Endothelial cell of umbilical vein (primary cell): ENCODE results near the gene PPP2CA. TPM values are rescaled to one million over a fixed set of nuclear protein-coding genes. Genes with fewer than 3 reads are reported as not detected.

Experiments used
- BruUV-seq: library from RNA; stranded (reverse); fragments of 400-500 nt; replicated peaks from 2 replicates; lab custom pipeline; 2021; lab: Mats Ljungman, UMichigan
- CTCF ChIA-PET: fragments of 300-600, 350-600 bp; sonication (Branson Sonifier 250); formaldehyde crosslinking; loops from one replicate; lab custom pipeline; 2021; ENCODE audit warnings: antibody characterized with exemption, inconsistent platforms; lab: Charles Lee
- POLR2A ChIA-PET: fragments of 300-600, 350-600 bp; sonication (Branson Sonifier 250); formaldehyde crosslinking; loops from one replicate; lab custom pipeline; 2021; ENCODE audit warnings: antibody characterized with exemption, inconsistent platforms; lab: Charles Lee
- DNase-seq: peaks from one replicate; pipeline ENCODE4 v3.0.0-alpha.2; 2011; ENCODE audit warnings: low read depth, low spot score
- FAIRE-seq: peaks from 2 replicates; lab custom pipeline; 2011; peaks lifted over from hg19 to GRCh38; lab: Jason Lieb, UNC
- H2AFZ ChIP-seq: 2 replicates; pipeline ENCODE4 v1.6.0; 2012; ENCODE audit warnings: low read depth, low read length, control low read depth, inconsistent platforms
- H3K27ac ChIP-seq: 2 replicates; pipeline ENCODE4 v1.5.1; 2011; ENCODE audit warnings: low read depth, mild to moderate bottlenecking, control low read depth, low read length, moderate library complexity; ENCODE audit not compliant: insufficient read depth
- H3K27me3 ChIP-seq, 2 experiments: 2 replicates each; pipeline versions ENCODE4 v1.6.0 to v1.6.1; 2011; ENCODE audit warnings: low read length in 2 of 2, mixed read lengths in 1 of 2; ENCODE audit not compliant: control insufficient read depth in 2 of 2, insufficient read depth in 2 of 2
- H3K36me3 ChIP-seq, 2 experiments: 2 replicates in 1 of 2; 3 replicates in 1 of 2; pipeline ENCODE4 v1.5.1; 2011; ENCODE audit warnings: low read length in 2 of 2, mild to moderate bottlenecking in 1 of 2, moderate library complexity in 1 of 2; ENCODE audit not compliant: control insufficient read depth in 2 of 2, insufficient read depth in 2 of 2; ENCODE audit errors: extremely low read depth in 1 of 2
- H3K4me1 ChIP-seq: 3 replicates; pipeline ENCODE4 v1.5.1; 2011; ENCODE audit warnings: mild to moderate bottlenecking, low read length; ENCODE audit not compliant: control insufficient read depth, insufficient read depth; ENCODE audit errors: extremely low read depth
- H3K4me2 ChIP-seq: 2 replicates; pipeline ENCODE4 v1.6.1; 2011; ENCODE audit warnings: low read length, control low read depth, mixed read lengths; ENCODE audit not compliant: insufficient read depth
- H3K4me3 ChIP-seq, 3 experiments: fragments of 200-600 bp in 1 of 3; sonication (generic), shearing (Covaris generic) in 1 of 3; replicated peaks in 1 of 3; 2 replicates each; pipeline ENCODE4 v1.5.1; 2011 to 2016; ENCODE audit warnings: control low read depth in 3 of 3, low read length in 3 of 3, mild to moderate bottlenecking in 2 of 3, inconsistent platforms in 1 of 3, low read depth in 1 of 3, moderate library complexity in 1 of 3; ENCODE audit not compliant: insufficient read depth in 1 of 3
- H3K79me2 ChIP-seq: 2 replicates; pipeline ENCODE4 v1.6.0; 2012; ENCODE audit warnings: low read length, inconsistent platforms; ENCODE audit not compliant: control insufficient read depth, insufficient read depth
- H3K9ac ChIP-seq: replicated peaks from 2 replicates; pipeline ENCODE3; 2011; ENCODE audit warnings: low read length, control low read depth; ENCODE audit not compliant: insufficient read depth; ENCODE audit errors: extremely low read depth
- H3K9me1 ChIP-seq: replicated peaks from 3 replicates; pipeline ENCODE4 v1.6.0; 2011; ENCODE audit warnings: mild to moderate bottlenecking, low read length; ENCODE audit not compliant: control insufficient read depth, insufficient read depth; ENCODE audit errors: extremely low read depth
- H3K9me3 ChIP-seq: replicated peaks from 2 replicates; pipeline ENCODE4 v1.5.1; 2012; ENCODE audit warnings: low read length, inconsistent platforms; ENCODE audit not compliant: control insufficient read depth, insufficient read depth
- H4K20me1 ChIP-seq: replicated peaks from 2 replicates; pipeline ENCODE3; 2011; ENCODE audit warnings: mild to moderate bottlenecking, low read length; ENCODE audit not compliant: control insufficient read depth, insufficient read depth; ENCODE audit errors: extremely low read depth
- EZH2 ChIP-seq: IDR thresholded peaks from 2 replicates; pipeline ENCODE4 v1.6.1; 2012; ENCODE audit warnings: borderline replicate concordance, low read depth, mild to moderate bottlenecking, moderate library complexity, low read length, inconsistent platforms; ENCODE audit not compliant: severe bottlenecking
- FOS ChIP-seq: IDR thresholded peaks from 2 replicates; pipeline ENCODE4 v1.6.1; 2011; ENCODE audit warnings: mild to moderate bottlenecking, low read length, moderate library complexity, borderline replicate concordance; ENCODE audit not compliant: insufficient read depth
- JUN ChIP-seq: IDR thresholded peaks from 2 replicates; pipeline ENCODE4 v1.6.1; 2011; ENCODE audit warnings: borderline replicate concordance, low read depth; ENCODE audit not compliant: insufficient read length, insufficient read depth
- MYC ChIP-seq: IDR thresholded peaks from one replicate; pipeline ENCODE4 v1.6.1; 2011; ENCODE audit warnings: mild to moderate bottlenecking, low read depth, low read length
- POLR2A ChIP-seq: IDR thresholded peaks from 2 replicates; pipeline ENCODE4 v1.6.1; 2012; ENCODE audit warnings: low read depth, mild to moderate bottlenecking, control low read depth, low read length
- POLR2AphosphoS5 ChIP-seq: IDR thresholded peaks from 2 replicates; pipeline ENCODE4 v1.6.1; 2012; ENCODE audit warnings: low read depth, mild to moderate bottlenecking, control low read depth, low read length, moderate library complexity; ENCODE audit not compliant: insufficient read depth
- dilution Hi-C: fragments of 300-500 bp; cut with MboI; formaldehyde crosslinking; loops from one replicate; pipeline ENCODE4 v1.15.0; 2019; ENCODE audit warnings: low sequenced_read_pairs; ENCODE audit not compliant: extremely low pct_ligation_motif_present
- intact Hi-C: fragments of 100-400 bp; cut with micrococcal nuclease; formaldehyde crosslinking; loops from one replicate; pipeline ENCODE4 v1.10.0; 2022
- polyA plus RNA-seq, 4 experiments: library from polyadenylated mRNA; depleted of rRNA in 3 of 4; stranded (reverse) in 3 of 4; unstranded in 1 of 4; fragments of >200 nt; gene quantifications; 2 replicates each; pipeline versions ENCODE4 v1.2.1 to v1.2.3, GENCODE V29; 2011 to 2012; ENCODE audit warnings: missing spikeins in 1 of 4
- total RNA-seq: library from RNA; stranded (reverse); gene quantifications from 2 replicates; pipeline ENCODE4 v1.2.3, GENCODE V29; 2021
- TF ChIP-seq, protein P1 (sequence below), 2 donors: IDR thresholded peaks; 1 replicate in 1 of 2; 2 replicates in 1 of 2; pipeline ENCODE4 v1.5.1; 2011; ENCODE audit warnings: low read length in 2 of 2, mild to moderate bottlenecking in 2 of 2, moderate library complexity in 2 of 2, control low read depth in 1 of 2, inconsistent platforms in 1 of 2, low read depth in 1 of 2; ENCODE audit not compliant: insufficient read depth in 1 of 2; ENCODE audit errors: extremely low read depth in 1 of 2

Gene PPP2CA
- total and polyA plus RNA-seq, 2 donors (not counting 3 experiments of a cell fraction or from before 2014, with no cell fraction given), result 107 to 183 TPM

DNA sequence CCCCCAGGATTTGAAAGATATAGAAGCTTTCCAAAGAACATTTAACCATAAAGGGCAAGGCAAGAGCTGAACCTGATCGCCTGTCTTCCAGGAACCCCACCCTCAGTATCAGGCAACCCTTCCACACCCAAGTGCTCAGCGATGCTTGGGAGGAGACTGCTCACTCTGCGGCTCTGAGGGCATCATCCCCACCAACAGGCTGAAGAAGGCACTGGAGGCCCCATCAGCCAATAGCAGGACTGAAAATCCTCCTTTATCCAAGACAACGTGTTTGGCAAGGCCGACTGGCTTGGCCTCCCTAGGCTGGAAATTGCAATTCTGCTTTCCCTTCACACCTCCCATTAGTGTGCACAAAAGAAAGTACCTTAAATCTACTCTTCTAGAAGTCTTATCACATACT, 1.4 kb upstream of the PPP2CA start:
- CTCF ChIA-PET, result interaction anchor here (0.9 to 3.0 kb wide), 4 partner anchors 9 to 60 kb away, joined by 3 to 30 read pairs (median 4); no protein-coding TSS in a partner anchor
- no peak for FAIRE-seq

DNA sequence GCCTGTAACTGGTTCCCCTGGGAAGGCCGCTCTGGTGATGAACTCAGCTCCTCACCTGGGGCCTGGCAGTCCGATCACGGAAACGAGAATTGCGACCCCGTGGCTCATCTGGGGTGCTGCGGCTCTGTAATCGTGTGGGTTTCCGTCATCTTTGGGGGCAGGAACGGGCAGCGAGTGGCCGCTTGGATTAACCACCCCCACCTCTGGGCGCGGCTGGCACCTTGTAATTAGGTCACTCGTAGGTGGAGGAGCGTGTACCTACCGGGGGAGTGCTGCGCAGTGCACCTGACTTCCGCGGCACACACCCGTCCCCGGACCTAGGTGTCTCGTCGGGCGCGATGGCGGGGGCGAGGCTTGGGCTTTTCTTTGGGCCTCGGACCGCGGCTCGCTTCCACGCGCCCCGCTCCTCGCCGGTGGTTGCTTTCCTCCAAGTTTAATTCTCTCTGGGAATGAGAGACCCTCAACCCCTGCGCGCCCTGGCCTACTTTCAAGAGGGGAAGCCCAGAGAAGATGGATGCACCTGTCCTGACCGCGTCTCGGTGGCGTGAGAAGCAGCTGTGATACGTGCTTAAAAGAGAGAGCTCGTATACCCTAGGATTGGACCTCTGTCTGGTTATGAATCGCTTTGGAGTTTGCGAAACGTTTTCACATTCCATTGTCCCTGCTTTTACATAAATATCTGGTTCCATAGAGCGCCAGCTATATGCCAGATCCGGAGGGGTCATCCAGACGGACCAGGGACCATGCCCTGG, 744 bp upstream of the PPP2CA start:
- Histone ChIP-seq H4K20me1 (peaks cover 21% of the 10 kb centered on the region), H3K36me3 (no peaks in the 10 kb centered on the region), H3K4me1 (peaks cover 29% of the 10 kb centered on the region), H2AFZ (peak overlapping the region; percentile 70), H3K9me3 (no peaks in the 10 kb centered on the region), H3K9ac (peak overlapping the region; percentile 100), H3K79me2 (peaks cover 43% of the 10 kb centered on the region), H3K27me3 (no peaks in the 10 kb centered on the region), H3K4me3 (peak overlapping the region; percentile 22 to 84 (median 41)), H3K4me2 (peak overlapping the region; percentile 47), H3K9me1 (peaks cover 3% of the 10 kb centered on the region), H3K27ac (peak overlapping the region; percentile 96)
- DNase-seq (peak; percentile 12), FAIRE-seq (peak; percentile 38)
- intact Hi-C loops (loop anchor here (1.0 to 2.0 kb wide), 5 partner anchors 18 to 423 kb away; no protein-coding TSS in a partner anchor), dilution Hi-C loops (no loop called here)
- TSS peak; percentile 52 for BruUV-seq
- TF ChIP-seq POLR2A, result peak; percentile 92
- TF ChIP-seq, protein P1, sequence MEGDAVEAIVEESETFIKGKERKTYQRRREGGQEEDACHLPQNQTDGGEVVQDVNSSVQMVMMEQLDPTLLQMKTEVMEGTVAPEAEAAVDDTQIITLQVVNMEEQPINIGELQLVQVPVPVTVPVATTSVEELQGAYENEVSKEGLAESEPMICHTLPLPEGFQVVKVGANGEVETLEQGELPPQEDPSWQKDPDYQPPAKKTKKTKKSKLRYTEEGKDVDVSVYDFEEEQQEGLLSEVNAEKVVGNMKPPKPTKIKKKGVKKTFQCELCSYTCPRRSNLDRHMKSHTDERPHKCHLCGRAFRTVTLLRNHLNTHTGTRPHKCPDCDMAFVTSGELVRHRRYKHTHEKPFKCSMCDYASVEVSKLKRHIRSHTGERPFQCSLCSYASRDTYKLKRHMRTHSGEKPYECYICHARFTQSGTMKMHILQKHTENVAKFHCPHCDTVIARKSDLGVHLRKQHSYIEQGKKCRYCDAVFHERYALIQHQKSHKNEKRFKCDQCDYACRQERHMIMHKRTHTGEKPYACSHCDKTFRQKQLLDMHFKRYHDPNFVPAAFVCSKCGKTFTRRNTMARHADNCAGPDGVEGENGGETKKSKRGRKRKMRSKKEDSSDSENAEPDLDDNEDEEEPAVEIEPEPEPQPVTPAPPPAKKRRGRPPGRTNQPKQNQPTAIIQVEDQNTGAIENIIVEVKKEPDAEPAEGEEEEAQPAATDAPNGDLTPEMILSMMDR (IDR thresholded peaks at IDR 0.05; ENCODE audit: extremely low read depth in 1 of 2, insufficient read depth in 1 of 2, low read depth in 1 of 2, low read length in 2 of 2), result no peak
- ChIA-PET CTCF (interaction anchor here (0.8 to 3.0 kb wide), 11 partner anchors 10 to 187 kb away, joined by 3 to 30 read pairs (median 4); no protein-coding TSS in a partner anchor), POLR2A (interaction anchor here (0.6 to 1.8 kb wide), 8 partner anchors 33 to 339 kb away, joined by 3 to 15 read pairs (median 4); partner anchors contain the start of gene SKP1)

More for the DNA sequence above, 1.4 kb upstream of the PPP2CA start:
- no peak for DNase-seq
- TF ChIP-seq POLR2AphosphoS5 (no peak), FOS (no peak), EZH2 (no peak), POLR2A (no peak), JUN (no peak), MYC (no peak)
- Histone ChIP-seq H4K20me1 (peaks cover 16% of the 10 kb centered on the region), H3K79me2 (peaks cover 36% of the 10 kb centered on the region), H3K9me3 (no peaks in the 10 kb centered on the region), H3K27ac (no peak overlapping the region), H3K4me3 (no peak overlapping the region), H3K4me2 (peak overlapping the region; percentile 47), H3K9ac (no peak overlapping the region), H3K4me1 (peaks cover 26% of the 10 kb centered on the region), H3K27me3 (no peaks in the 10 kb centered on the region), H3K36me3 (no peaks in the 10 kb centered on the region), H2AFZ (no peak overlapping the region), H3K9me1 (peaks cover 3% of the 10 kb centered on the region)
- intact Hi-C loops (loop anchor here (2.0 kb wide), 1 partner anchor 18 kb away; no protein-coding TSS in a partner anchor), dilution Hi-C loops (no loop called here)
- BruUV-seq, result no TSS peak
- POLR2A ChIA-PET, result interaction anchor here (0.6 to 1.8 kb wide), 4 partner anchors 42 to 338 kb away, joined by 3 to 15 read pairs (median 5); partner anchors contain the start of gene SKP1
